ENCODE measurements around the gene BRD3.

The BRD3 gene

GRCh38 chr9:134053941-134054761 is 13.7 kb downstream of the BRD3 start:
- DNase-seq, result no peak

- no peak for DNase-seq
These were observed 14.4 kb downstream of the BRD3 start for GRCh38 chr9:134053401-134053871.

- DNase-seq, result no peak
These were observed 14.9 kb downstream of the BRD3 start for GRCh38 chr9:134052941-134053340.

- DNase-seq, result no peak
These were observed 15.3 kb downstream of the BRD3 start for GRCh38 chr9:134052491-134052890.

- DNase-seq, result no peak
These were observed 16.5 kb downstream of the BRD3 start for GRCh38 chr9:134051319-134051718.

- DNase-seq, result no peak
These were observed 17.1 kb downstream of the BRD3 start for GRCh38 chr9:134050726-134051125.

- no peak for DNase-seq
These were observed 17.8 kb downstream of the BRD3 start for GRCh38 chr9:134049772-134050588.

GRCh38 chr9:134049236-134049635 is 18.6 kb downstream of the BRD3 start:
- DNase-seq, result no peak

GRCh38 chr9:134048582-134048968 is 19.3 kb downstream of the BRD3 start:
- no peak for DNase-seq

GRCh38 chr9:134047868-134048581 is 19.8 kb downstream of the BRD3 start:
- no peak for DNase-seq

- DNase-seq, result no peak
These were observed 20.7 kb downstream of the BRD3 start for GRCh38 chr9:134046894-134047681.

- DNase-seq, result no peak
These were observed 21.8 kb downstream of the BRD3 start for GRCh38 chr9:134045841-134046544.

GRCh38 chr9:134044944-134045343 is 22.9 kb downstream of the BRD3 start:
- DNase-seq, result no peak

GRCh38 chr9:134043531-134043988 is 24.3 kb downstream of the BRD3 start:
- DNase-seq, result no peak

GRCh38 chr9:134041649-134041962 is 26.2 kb downstream of the BRD3 start:
- DNase-seq, result no peak

- no peak for DNase-seq
These were observed 26.8 kb downstream of the BRD3 start for GRCh38 chr9:134040781-134041648.

- DNase-seq, result no peak
These were observed 27.7 kb downstream of the BRD3 start for GRCh38 chr9:134040176-134040565.

- no peak for DNase-seq
These were observed 28.2 kb downstream of the BRD3 start for GRCh38 chr9:134039386-134040175.

GRCh38 chr9:134037641-134038040 is 30.2 kb downstream of the BRD3 start:
- DNase-seq, result no peak

- no peak for DNase-seq
These were observed 31.7 kb downstream of the BRD3 start for GRCh38 chr9:134036130-134036529.

Measured in NCI-H2107 (cell line).